Measurements from ENCODE around the gene PPIF. TPM values are rescaled to one million over a fixed set of nuclear protein-coding genes. Genes with fewer than 3 reads are reported as not detected.

The PPIF gene
- total RNA-seq, 1 donor from 2014 or later = 139 TPM

GRCh38 chr10:79378647-79379511 is 31.6 kb downstream of the PPIF start:
- intact Hi-C loops (cut with micrococcal nuclease) = no loop called here
- DNase-seq (no peak), ATAC-seq (peak; percentile 1)

DNA sequence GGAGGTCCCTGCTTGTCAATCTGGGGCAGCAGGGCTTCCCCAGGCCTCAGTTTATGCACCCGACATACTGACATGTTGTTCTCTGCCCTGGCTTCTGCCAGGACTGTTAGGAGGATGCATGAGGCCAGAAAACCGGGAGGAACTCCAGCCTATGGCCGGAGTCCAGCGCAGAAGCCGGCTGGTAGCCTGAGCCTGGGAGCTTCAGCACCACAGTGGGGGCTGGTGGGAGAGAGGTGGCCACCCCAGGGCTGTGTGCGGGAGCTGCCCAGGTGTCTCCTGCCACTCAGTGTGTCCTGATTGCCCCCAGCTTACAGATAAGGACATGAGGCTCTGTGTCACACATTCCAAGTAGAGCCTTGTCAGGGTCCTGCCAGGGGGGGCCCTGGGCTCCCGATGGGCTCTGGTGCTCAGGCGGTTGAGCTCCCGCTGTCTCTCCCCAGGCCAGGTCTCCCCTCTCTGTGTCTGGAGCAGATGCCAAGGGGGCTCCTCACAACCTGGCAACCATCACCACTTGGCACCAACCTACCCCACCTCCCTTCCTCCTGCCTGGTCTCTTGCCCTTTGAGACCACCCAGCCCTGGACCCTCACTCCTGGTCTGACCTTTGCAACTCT is 32.3 kb downstream of the PPIF start:
- ATAC-seq (peak; percentile 47), DNase-seq (peak; percentile 74)
- intact Hi-C loops (cut with micrococcal nuclease) = no loop called here

GRCh38 chr10:79380125-79380945 is 33.1 kb downstream of the PPIF start:
- ATAC-seq = peak; percentile 59
- DNase-seq = no peak
- intact Hi-C loops (cut with micrococcal nuclease) = no loop called here

- ATAC-seq (peak; percentile 9), DNase-seq (no peak)
- intact Hi-C loops (cut with micrococcal nuclease) = no loop called here
Observed at GRCh38 chr10:79380946-79381721, 33.9 kb downstream of the PPIF start.

DNA sequence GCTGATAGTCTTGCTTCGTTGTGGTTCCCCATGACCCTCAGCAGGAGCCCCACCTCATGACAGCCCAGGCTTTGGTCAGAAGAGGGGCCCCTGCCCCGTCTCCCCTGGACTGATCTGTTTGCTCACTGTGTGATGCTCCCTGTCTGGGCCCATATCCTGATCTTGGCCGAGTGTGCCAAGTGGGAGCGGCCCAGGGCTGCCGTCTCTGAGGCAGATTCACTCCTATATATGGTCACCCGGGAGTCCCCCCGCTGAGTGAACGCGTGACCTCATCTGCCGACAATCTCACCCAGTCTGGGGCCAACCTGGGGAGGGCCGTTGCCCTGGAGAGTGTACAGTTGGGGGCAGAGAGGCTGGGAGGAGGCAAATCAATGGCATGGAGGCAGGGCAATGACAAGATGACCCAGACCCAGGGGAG is 34.5 kb downstream of the PPIF start:
- intact Hi-C loops (cut with micrococcal nuclease) = no loop called here
- DNase-seq (peak; percentile 77), ATAC-seq (peak; percentile 78)

GRCh38 chr10:79382491-79382941 is 35.2 kb downstream of the PPIF start:
- DNase-seq (no peak), ATAC-seq (peak; percentile 1)
- intact Hi-C loops (cut with micrococcal nuclease) = no loop called here

- ATAC-seq = no peak
- intact Hi-C loops (cut with micrococcal nuclease) = no loop called here
- DNase-seq = no peak
Observed at GRCh38 chr10:79383974-79384606, 36.8 kb downstream of the PPIF start.

DNA sequence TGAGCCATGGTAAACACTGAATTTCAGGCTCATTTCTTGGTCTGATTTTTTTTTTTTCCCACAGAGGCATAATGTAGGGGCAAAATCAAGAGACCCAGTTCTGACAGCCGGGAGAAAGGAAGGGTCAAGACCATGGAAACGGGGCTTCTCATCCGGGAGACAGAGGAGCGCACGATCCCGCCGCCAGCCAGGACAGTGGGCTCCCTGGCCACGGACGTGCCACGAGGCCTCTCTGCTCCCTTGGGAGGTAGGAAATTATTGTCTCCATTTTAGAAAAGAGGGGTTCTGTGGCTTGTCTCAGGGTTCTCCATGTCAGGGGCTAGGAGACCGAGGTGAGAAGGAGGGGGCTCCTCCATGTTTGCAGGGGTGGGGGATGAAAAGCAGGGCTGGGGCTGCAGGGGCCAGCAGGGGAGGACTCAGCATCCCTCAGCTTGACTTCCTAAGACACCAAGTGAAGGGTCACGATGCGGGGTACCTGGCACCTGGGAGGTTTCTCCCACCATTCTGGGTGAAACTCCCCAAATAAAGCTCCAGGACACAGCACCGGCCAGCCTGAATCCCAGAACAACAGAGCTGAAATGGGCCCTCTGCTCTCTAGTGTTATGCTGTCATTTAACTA is 37.6 kb downstream of the PPIF start:
- intact Hi-C loops (cut with micrococcal nuclease) = no loop called here
- no peak for DNase-seq
- ATAC-seq = no peak

DNA sequence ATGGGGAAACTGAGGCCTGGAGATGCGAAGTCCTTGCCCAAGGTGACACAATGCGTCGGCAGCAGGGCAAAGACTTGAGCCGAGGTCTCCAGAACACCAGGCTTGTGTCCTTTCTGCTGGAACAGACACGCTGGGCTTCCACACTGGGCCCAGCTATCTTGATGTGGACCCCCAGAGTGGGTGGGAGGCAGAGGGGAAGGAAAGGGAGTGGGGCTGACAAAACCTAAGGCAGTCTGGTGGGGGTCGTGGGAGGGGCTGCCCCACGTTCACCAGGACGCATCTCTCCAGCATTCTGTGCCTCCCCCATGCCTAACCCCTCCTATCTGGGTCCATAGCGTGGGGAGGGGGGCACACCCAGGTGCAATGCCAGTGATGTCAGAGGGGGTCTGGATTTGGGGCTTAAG is 38.1 kb downstream of the PPIF start:
- ATAC-seq = no peak
- intact Hi-C loops (cut with micrococcal nuclease) = no loop called here
- no peak for DNase-seq

- intact Hi-C loops (cut with micrococcal nuclease) = no loop called here
- no peak for DNase-seq
- ATAC-seq = no peak
Observed at GRCh38 chr10:79385804-79386531, 38.7 kb downstream of the PPIF start.

DNA sequence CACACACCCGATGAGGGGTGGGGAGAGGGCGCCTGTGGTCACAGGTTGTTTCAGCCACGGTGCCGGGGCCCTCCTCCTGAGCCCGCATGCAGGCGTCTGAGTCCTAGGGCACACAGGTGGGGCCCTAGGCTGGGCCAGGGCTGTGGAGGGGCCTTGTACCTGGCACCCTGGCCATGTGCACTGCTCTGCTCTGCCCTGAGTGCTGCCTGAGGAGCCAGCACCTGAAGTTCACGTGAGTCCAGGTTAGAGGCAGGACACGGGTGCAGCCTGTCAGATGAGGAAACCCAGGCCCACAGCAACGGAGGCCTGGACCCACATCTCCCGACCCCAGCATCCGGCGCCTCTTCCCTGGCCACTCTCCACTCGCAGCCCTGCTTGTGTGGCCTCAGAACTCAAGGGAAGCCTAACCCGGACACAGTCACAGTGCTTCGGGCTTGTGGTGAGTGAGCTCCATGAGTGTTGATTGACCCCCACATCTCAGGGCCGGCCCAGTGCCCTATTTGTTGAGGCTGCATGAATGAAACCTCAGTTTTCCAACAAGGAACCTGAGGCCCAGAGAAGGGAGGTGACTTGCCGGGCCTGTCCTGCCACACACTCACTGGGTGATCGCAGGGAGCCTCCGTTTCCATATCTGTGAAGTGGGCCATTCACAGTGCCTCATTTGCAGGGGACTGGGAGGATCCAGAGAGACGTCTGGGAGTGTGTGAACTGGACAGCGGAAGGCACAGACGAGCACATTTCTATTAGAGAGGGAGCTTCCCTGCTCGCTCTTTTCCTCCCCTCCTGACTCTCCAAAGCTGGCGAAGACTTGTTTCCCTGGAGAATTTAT is 39.6 kb downstream of the PPIF start:
- DNase-seq (no peak), ATAC-seq (no peak)
- intact Hi-C loops (cut with micrococcal nuclease) = no loop called here

DNA sequence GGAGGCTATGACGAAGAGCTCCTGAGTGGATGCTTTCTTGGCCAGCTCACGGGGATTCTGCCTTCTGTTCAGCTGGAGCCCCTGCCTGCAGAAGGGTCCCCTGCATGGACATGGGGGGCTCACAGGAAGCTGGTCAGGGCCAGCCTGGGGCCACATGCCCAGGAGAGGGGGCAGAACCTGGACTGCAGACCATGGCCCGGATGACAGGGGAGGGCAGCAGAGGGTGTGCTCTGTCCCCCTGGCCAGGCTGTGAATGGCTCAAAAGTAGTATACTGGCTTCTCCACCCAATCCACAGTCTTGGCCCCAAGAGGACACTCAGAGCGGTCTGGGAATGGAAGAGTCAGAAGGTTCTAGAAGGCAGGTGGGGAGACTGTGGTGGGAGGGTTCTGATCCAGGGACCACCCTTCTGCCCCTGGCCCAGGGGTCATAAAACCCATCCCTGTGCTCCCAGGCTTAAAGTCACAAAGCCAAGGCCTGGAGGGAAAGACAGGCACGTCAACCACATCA is 40.3 kb downstream of the PPIF start:
- intact Hi-C loops (cut with micrococcal nuclease) = no loop called here
- DNase-seq (no peak), ATAC-seq (no peak)

DNA sequence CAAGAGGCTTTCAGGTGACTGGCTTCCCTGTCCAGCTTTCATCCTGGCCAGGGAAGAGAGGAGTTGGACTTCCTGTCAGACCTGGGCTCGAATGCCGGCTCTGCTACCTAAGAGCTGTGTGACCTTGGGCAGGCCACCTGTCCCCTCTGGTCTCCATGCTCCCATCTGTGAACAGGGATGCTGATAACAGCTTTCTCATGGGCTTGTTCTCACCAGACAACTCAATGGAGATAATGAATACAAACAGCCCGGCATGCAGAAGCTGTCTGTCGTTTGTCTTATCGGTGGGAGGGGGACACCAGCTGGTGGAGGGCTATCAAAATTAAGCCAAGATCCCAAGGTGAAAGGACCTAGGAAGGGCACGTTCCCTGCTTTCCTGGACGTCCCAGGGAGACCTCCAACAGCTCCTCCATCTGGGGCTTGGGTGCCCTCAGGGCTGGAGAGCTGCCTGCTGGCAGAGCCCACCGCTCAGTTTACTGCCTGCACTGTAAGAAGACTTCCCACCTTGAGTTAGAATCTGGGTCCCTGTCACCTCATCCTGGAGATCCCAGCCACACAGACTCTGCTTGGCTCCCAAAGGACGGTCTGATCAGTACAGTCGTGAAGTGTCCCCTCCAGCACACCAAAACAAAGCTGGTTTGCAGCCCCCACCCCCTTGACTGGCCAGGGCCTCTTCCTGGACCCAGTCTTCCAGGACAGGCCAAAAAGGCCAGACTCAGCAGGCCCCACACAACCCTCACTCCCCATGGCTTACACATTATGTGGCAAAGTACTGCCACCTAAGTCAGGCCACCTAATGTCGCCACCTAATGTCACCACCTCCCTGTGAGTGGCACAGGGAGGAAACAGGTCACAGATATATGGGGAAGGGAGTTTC is 40.9 kb downstream of the PPIF start:
- ATAC-seq (no peak), DNase-seq (no peak)
- intact Hi-C loops (cut with micrococcal nuclease) = no loop called here

DNA sequence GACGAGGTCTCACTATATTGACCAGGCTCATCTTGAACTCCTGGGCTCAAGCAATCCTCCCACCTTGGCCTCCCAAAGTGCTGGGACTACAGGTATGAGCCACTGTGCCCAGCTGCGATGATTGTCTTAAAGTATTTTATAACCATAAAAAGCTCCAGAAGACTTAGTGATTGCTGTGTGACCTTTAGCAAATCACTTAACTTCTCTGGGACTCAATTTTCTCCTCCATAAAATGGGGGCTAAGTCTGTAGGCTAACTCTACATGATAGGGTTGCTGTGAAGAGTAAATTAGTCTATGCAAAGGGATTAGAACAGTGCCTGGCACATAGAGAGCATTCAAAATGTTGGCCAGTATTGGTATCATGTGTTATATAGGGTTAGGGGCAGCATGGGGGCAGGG is 42.8 kb downstream of the PPIF start:
- DNase-seq = no peak
- ATAC-seq = no peak
- intact Hi-C loops (cut with micrococcal nuclease) = loop anchor here (10.0 kb wide), 1 partner anchor 55 kb away; the partner anchor contains the start of gene ZCCHC24

GRCh38 chr10:79390551-79391229 is 43.4 kb downstream of the PPIF start:
- DNase-seq (no peak), ATAC-seq (no peak)
- intact Hi-C loops (cut with micrococcal nuclease) = loop anchor here (10.0 kb wide), 1 partner anchor 54 kb away; the partner anchor contains the start of gene ZCCHC24

Data from left ventricle myocardium superior (tissue), 1 donor.